Astrocyte of the spinal cord (primary cell): ENCODE data around the gene PIBF1.
"Not testable (repeated sequence)": the region's sequence is repeated elsewhere in the genome, so short reads cannot be mapped to it uniquely, and the experiment has no call there.

ENCODE experiments used
- DNase-seq: peaks from one replicate; pipeline ENCODE4 v3.0.0; 2011; ENCODE audit warnings: low read depth, low spot score
- H3K4me3 ChIP-seq: 2 replicates; pipeline ENCODE4 v1.5.1; 2011; ENCODE audit warnings: low read depth, mild to moderate bottlenecking, low read length, moderate library complexity
- CTCF ChIP-seq: IDR thresholded peaks from 2 replicates; pipeline ENCODE4 v1.5.1; 2012; ENCODE audit warnings: low read depth, mild to moderate bottlenecking, low read length, inconsistent platforms
- in situ Hi-C: cut with HindIII; loops from 2 replicates; pipeline ENCODE4 v1.10.0; 2017; ENCODE audit warnings: low sequenced_read_pairs

Gene PIBF1

GRCh38 chr13:72820898-72821279, 39.0 kb downstream of the PIBF1 start:
- no peak overlapping the region for H3K4me3 ChIP-seq
- DNase-seq = no peak
- TF ChIP-seq CTCF = no peak
- in situ Hi-C loops = no loop called here

DNA sequence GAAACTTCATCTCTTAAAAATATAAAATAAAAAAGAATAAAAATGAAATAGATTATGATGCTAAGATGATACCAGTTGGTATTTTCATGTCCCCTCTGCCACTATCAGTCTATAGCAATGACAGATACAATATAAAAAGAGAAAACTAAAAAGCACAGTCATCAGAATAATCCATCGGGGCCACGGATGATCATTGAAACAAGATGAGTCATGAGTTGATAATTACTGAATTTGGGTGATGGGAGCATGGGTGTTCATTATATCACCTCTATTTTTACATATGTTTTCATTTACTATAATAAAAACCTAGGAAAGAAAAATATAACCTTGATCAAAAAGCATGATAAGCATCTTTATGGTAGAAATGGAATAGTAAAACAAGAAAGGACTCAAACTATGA, 41.1 kb downstream of the PIBF1 start:
- TF ChIP-seq CTCF = no peak
- in situ Hi-C loops = no loop called here
- no peak for DNase-seq
- no peak overlapping the region for H3K4me3 ChIP-seq

DNA sequence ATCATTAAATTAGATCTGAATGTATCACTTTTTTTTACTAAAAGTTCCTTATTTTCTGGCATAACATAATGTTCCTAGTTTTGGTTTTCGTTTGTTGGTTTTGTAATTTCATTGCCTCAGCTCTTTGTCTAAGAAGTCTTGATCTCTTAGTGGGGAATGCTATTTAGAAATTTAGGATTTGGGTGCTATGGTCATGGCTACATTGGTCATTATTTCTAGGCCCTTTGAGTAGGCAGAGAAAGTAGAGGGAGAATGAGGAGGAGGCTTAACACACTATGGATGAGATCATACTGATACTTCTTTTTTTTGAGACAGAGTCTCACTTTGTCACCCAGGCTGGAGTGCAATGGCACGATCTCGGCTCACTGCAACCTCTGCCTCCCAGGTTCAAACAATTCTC, 41.8 kb downstream of the PIBF1 start:
- DNase-seq = no peak
- no peak overlapping the region for H3K4me3 ChIP-seq
- in situ Hi-C loops = no loop called here
- TF ChIP-seq CTCF = no peak

- H3K4me3 ChIP-seq = no peak overlapping the region
- DNase-seq = no peak
- no peak for TF ChIP-seq CTCF
- in situ Hi-C loops = no loop called here
These were observed 52.7 kb downstream of the PIBF1 start for GRCh38 chr13:72834601-72835000.

DNA sequence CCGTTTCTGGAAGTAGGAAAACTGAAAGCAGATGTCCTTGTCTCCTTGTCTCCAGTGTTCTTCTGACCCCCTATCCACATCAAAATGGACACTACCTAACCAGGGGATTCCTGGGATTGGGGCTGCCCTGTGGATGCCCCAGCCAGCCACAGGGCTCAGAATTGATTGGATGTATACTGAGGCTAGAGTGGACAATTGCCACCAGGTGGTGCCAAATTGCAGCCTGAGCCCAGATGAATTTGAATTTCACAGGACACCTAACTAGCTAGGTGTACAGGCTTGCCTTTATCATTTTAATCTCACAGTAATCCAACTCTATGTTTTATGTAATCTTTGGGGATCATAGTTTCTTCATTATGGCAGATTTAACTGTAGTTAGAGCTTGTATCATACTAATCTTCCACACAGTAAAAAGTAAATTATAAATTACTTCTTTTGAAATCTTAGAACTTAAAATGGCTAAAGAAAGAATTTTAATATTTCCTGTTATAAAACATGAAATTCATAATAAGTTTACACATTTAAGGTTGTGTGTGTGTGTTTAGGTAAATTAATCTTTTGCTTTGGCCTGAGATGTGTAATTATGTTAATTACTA, 58.0 kb downstream of the PIBF1 start:
- no peak overlapping the region for H3K4me3 ChIP-seq
- peak; percentile 77 for TF ChIP-seq CTCF
- in situ Hi-C loops = no loop called here
- DNase-seq = peak; percentile 46

DNA sequence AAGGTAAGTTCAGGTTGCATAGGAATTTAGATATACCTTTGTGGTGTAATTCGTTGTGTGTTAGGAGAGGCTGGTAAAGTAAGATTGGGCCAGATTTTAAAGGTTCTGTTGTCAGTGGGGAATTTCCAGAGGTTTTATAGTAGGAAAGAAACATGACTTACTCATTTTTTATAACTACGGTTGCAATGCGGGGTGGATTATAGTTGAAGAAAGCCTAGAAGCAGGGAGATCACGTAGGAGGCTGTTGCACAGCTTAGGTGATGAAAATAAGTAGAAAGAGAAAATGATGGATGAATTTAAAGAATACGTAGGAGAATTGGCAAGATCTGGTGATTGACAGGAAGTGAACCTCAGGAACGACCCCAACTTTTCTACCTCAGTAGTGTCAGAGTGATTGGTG, 61.1 kb downstream of the PIBF1 start:
- TF ChIP-seq CTCF = no peak
- no peak overlapping the region for H3K4me3 ChIP-seq
- no peak for DNase-seq
- in situ Hi-C loops = no loop called here

DNA sequence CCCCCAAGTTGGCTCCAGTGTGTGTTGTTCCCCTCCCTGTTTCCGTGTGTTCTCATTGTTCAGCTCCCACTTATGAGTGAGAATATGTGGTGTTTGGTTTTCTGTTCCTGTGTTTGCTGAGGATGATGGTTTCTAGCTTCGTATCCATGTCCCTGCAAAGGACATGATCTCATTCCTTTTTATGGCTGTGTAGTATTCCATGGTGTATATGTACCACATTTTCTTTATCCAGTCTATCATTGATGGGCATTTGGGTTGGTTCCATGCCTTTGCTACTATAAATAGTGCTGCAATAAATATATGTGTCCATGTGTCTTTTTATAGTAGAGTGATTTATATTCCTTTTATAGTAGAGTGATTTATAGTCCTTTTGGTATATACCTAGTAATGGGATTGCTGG, 63.2 kb downstream of the PIBF1 start:
- in situ Hi-C loops, DNase-seq, H3K4me3 ChIP-seq: not testable (repeated sequence)
